HG02642 (cell line): ENCODE data around the gene SERTAD3.
"Not testable (repeated sequence)": the region's sequence is repeated elsewhere in the genome, so short reads cannot be mapped to it uniquely, and the experiment has no call there.

Experiments used
- ATAC-seq: cut with Tn5 transposase; IDR thresholded peaks from one replicate; pipeline ENCODE4 v1.9.1; 2021; ENCODE audit warnings: mild to moderate bottlenecking; ENCODE audit not compliant: unreplicated experiment, poor library complexity

Gene SERTAD3

DNA sequence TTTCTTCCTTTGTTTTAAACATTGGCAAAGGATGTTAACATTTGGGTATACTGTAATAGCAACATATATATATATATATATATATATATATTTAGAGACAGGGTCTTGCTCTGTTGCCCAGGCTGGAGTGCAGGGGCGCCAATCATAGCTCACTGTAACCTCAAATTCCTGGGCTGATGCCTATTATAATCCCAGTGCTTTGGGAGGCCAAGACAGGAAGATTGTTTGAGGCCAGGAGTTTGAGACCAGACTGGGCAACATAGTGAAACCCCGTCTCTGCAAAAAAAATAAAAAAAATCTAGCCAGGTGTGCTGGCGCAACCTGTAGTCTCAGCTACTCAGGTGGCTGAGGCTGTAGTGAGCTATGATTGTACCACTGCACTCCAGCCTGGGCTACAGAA lies 16.1 kb upstream of the SERTAD3 start:
- no peak for ATAC-seq

DNA sequence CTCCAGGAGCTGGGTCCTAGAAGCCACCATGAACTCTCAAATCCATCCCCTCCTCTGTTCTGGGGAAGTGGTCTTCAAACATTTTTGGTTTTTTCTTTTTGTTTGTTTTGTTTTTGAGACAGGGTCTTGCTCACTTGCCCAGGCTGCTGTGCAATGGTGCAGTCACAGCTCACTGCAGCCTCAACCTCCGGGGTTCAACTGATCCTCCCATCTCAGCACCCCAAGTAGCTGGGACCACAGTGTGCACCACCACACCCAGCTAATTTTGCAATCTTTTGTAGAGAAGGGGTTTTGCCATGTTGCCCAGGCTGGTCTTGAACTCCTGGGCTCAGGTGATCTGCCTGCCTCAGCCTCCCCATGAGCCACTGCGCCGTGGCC lies 14.5 kb upstream of the SERTAD3 start:
- ATAC-seq: no peak

- no peak for ATAC-seq
Measured at GRCh38 chr19:40457953-40458596, 13.9 kb upstream of the SERTAD3 start.

DNA sequence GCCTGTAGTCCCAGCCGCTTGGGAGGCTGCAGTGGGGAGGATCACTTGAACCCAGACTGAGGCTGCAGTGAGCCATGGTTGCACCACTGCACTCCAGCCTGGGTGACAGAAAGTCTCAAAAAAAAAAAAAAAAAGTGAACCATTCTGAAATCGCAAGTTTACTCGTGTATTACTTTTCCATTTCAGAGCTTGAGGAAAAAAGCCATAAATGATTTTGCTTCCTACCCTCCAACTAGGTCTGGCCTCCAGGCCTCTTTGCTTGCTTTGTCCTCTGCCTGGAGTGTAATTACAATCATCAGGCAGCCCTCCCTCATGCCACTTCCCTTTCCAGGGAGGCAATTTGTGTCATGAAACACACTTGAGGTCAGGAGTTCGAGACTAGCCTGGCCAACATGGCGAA lies 12.9 kb upstream of the SERTAD3 start:
- no peak for ATAC-seq

DNA sequence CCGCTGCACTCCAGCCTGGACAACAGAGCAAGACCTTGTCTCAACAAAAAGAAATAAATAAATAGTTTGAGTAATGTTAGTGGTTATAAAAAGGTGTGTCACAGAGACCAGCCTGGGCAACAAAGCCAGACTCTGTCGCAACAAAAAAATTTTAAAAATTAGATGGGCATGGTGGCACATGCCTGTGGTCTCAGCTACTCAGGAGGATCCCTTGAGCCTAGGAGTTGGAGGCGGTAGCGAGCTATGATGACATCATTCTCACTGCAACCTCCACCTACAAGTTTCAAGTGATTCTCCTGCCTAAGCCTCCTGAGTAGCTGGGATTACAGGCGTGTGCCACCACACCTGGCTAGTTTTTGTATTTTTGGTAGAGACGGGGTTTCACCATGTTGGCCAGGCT lies 9.8 kb upstream of the SERTAD3 start:
- not testable (repeated sequence) for ATAC-seq

DNA sequence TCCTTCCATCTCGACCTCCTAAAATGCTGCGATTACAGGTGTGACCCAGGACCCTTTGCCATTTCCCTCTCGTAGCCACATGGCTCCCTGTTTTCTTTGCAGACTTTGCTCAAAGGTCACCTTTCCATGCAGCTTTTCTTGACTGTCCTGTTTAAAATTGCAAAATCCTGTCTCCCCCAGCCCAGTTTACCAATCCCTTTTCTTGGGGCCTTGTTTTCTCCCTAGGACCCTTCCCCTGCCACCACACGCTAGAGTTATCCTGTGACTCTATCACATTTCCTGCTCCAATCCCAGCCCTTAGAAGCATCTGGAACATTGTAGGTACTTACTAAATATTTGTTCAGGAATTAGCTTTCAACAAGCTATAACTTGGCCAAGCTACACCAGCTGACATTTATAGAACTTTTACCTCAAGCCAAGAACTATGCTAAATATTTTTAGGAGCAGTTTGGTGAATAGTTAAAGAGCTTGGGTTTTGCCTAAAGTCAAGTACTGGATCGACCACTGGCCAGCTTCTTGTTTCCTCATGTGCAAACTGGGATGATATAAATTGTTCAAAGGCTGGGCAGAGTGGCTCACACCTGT lies 9.1 kb upstream of the SERTAD3 start:
- ATAC-seq: no peak

GRCh38 chr19:40452016-40452415 lies 7.9 kb upstream of the SERTAD3 start:
- no peak for ATAC-seq

DNA sequence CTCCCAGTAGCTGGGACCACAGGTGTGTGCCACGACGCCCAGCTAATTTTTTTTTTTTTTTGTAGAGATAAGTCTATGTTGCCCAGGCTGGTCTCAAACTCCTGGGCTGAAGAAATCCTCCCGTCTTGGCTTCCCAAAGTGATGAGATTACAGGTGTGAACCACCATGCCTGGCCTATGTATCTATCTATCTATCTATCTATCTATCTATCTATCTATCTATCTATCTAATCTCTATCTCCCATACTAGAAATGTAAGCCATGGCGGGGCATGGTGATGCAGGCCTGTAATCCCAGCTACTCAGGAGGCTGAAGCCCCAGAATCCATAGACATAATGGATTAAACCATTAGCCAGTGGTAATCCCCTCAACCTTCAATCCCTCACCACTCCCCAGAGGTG lies 6.5 kb upstream of the SERTAD3 start:
- no peak for ATAC-seq

DNA sequence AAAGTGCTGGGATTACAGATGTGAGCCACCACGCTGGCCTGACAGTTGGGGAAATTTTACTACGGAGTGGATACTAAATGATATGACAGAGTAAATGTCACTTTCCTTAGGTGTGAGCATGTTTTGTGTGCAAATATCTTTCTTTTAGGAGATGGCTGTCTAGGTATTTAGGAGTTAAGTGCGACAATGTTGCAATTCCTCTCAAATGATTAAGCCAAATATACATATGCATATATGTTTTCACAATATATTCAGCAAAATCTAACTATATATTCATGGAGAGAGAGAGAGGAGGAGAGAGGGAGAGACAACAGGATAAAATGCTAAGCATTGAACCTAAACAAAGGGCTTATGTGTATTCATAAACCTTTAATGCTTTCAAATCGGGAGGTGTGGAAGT lies 5.4 kb upstream of the SERTAD3 start:
- no peak for ATAC-seq

GRCh38 chr19:40446263-40446784 lies 2.2 kb upstream of the SERTAD3 start:
- ATAC-seq: no peak

DNA sequence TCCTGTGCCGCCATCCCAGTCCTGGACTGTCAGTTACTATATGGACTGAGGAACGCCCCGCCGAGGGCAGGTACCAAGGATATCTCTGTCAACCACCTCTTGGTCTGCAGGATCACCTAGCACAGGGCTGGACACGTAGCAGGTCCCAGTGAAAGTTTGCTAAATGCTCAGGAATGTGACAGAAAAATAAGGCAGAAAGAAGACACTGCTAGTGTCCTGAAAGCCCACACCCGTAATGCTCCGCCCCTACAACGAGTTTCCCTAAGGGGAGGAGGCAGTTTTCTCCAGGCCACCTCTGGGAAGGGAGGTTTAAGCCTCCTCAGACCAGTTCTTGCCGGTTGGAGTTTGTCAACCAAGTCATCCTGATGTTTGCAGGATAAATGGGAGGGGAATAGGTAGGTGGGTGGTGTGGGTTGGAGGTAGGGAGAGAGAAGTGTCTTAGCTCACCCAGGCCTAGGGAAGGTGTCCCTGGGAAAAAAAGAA lies 1.7 kb upstream of the SERTAD3 start:
- ATAC-seq: no peak

DNA sequence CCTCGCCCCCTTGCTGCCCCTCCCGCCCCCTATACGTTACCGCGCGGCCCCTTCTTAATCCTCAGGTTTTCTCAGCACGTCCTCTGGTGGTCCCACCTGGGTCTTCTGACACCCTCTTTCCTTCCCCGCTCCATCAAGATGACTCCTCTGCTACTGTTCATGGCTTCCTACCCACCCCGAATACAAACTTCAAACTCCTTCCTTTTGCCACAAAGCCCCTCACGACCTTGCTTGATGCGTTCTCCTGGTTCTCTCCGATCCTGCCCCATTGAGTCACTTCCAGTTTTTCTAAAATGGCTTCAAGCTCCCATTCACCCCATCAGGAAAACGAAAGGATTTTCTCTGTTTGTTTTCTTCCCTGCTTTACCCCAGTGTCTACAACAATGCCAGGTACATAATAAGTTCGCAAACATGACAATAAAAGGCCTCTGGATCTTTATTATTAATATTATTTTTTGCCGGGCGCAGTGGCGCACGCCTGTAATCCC lies 734 bp upstream of the SERTAD3 start:
- ATAC-seq: no peak

DNA sequence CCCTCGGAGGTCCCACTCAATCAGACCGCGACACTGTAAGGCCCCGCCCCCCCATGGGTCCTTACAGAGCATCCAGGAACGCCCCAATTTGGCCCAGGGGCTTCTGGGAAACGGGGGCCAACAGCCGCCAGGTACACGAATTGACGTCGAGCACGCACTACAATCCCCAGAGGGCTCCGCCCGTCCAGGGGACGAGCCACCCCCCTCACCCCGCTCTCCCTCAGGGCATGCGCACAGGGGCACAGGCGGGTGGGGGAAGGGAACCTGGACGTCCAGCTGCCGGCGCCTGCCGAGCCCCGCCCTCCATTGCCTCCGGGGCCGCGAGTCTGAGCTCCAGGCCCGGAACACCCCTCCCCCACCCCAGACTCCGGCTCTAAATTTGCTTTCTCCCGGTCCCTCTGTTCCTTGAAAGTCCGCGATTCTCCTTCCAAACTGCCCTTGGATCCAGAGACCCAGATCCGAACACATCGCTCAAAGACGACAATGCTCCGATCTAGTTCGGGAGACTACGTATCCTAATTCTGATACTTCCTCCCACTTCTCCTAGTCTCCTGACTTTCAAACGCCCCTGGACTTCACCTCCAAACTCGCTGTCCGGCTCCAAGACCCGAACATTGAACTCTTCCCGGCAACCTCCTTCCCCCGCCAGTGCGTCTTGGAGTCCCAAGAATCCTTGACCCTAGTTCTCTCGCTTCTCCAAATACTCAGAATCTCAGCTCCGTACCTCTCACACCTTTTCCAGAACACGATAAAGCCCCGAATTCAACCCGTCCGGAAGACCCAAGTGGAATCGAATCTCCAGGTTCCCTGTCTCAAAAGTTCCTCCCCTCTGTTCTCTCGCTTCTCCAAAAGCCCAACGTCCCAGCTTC lies 770 bp downstream of the SERTAD3 start:
- peak; percentile 73 for ATAC-seq

DNA sequence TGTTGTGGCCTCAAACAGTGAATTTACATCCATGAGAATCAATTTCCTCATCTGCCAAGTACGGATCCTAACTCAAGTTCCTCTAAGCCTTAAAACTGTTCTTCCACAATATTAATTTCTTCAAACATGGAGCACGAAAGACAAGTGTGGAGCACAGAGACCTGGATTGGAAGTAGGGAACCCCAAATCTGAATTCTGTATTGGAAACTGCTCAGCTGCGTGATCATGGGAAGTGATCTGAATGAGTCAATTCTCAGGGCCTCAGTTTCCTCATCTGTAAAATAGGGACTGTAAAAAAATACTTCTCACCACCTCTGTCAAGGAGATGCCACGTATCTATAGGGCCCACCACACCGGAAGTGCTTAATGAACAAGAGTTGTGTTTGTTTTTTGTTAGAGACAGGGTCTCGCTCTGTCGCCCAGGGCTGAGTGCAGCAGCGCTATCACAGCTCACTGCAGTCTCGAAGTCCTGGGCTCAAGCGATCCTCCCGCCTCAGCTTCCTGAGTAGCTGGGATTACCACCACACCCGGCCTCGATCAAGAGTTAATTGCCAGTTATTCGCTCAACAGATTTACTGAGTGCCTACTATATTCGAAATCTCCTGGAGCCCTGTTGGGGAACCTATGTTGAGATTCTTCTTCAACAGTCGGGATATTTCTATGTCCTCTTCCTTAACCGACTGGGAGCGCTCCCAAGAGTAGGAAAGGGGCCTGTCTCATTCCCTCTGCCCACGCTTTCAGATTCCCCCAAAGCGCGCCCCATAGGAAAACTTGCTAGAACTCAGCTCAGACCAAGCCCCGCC lies 1.6 kb downstream of the SERTAD3 start:
- ATAC-seq: no peak

- no peak for ATAC-seq
Measured at GRCh38 chr19:40441719-40442253, 2.3 kb downstream of the SERTAD3 start.

DNA sequence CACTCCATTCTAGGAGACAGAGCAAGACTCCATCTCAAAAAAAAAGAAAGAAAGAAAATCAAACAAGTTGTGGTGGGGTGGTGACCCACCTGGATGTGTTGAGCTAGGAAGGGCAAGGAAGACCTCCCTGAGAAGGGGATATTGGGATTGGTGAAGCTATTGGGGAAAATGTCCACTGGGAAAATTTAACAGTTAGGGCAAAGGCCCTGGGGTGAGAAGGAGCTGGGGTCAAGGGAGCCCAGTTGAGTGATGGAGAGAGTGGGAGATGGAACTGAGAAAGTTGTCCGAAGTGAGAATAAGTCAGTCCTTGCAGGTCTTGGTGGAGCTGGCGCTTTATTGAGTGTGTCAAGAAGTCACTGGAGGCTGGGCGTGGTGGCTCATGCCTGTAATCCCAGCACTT lies 5.9 kb downstream of the SERTAD3 start:
- no peak for ATAC-seq

- peak; percentile 62 for ATAC-seq
Measured at GRCh38 chr19:40433391-40434216, 10.5 kb downstream of the SERTAD3 start.

DNA sequence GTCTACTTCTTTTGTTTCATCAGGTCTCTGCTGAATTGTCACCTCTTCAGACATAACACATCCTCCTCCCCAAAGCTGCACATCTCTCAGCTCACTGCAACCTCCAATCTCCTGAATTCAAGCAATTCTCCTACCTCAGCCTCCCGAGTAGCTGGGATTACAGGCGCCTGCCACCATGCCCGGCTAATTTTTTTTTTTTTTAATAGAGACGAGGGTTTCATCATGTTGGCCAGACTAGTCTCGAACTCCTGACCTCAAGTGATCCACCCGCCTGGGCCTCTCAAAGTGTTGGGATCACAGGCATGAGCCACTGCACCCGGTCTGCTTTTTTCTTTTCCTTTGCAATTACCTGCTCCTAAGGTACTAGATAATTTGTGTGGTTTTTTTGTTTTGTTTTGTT lies 11.4 kb downstream of the SERTAD3 start:
- not testable (repeated sequence) for ATAC-seq

DNA sequence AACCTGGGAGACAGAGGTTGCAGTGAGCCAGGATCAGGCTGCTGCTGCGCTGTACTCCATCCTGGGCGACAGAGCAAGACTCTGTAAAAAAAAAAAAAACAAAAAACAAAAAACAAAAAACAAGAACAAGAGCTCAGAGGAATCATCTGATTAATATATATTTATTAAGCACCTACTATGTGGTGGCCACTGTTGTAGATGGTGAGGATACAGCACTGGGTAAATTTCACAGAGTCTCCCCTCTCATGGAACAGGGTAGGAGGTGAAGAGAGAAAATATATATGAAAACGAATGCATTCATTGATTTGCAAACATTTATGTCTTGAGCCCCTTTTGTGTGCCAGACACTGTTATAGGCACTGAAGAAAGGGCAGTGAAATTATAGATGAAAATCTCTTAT lies 12.4 kb downstream of the SERTAD3 start:
- no peak for ATAC-seq
